GM13976 (cell line): ENCODE measurements around the gene CDA.

Experiments
- DNase-seq: peaks from one replicate; pipeline ENCODE4 v3.0.0; 2012; ENCODE audit warnings: low spot score
- CTCF ChIP-seq: IDR thresholded peaks from 2 replicates; pipeline ENCODE4 v1.5.1; 2012; ENCODE audit warnings: borderline replicate concordance, mild to moderate bottlenecking; ENCODE audit not compliant: insufficient read depth; ENCODE audit errors: extremely low read depth, missing control alignments, control extremely low read depth
- in situ Hi-C: fragments of 300-500 bp; cut with MboI; formaldehyde crosslinking; loops from one replicate; pipeline ENCODE4 v1.12.0; 2022; ENCODE audit warnings: low sequenced_read_pairs, mixed read lengths, inconsistent platforms; ENCODE audit not compliant: unreplicated experiment

Gene CDA

GRCh38 chr1:20663969-20664715 is 75.2 kb downstream of the CDA start:
- TF ChIP-seq CTCF: no peak
- in situ Hi-C loops: no loop called here
- no peak for DNase-seq

GRCh38 chr1:20665726-20666125 is 76.8 kb downstream of the CDA start:
- no peak for TF ChIP-seq CTCF
- in situ Hi-C loops: no loop called here
- DNase-seq: no peak

- TF ChIP-seq CTCF: no peak
- in situ Hi-C loops: no loop called here
- no peak for DNase-seq
These were observed 77.2 kb downstream of the CDA start for GRCh38 chr1:20666146-20666545.

- DNase-seq: no peak
- in situ Hi-C loops: no loop called here
- no peak for TF ChIP-seq CTCF
These were observed 77.9 kb downstream of the CDA start for GRCh38 chr1:20666804-20667203.
